H1 (cell line): ENCODE data around the gene QSOX2. TPM values are rescaled to one million over a fixed set of nuclear protein-coding genes. Genes with fewer than 3 reads are reported as not detected.

Experiments
- CTCF ChIA-PET: fragments of 300-600 bp; sonication (Branson Sonifier 250); formaldehyde crosslinking; loops from one replicate; lab custom pipeline; 2021; ENCODE audit not compliant: partially characterized antibody; lab: Charles Lee
- POLR2A ChIA-PET: fragments of 300-600 bp; sonication (Branson Sonifier 250); formaldehyde crosslinking; loops from one replicate; lab custom pipeline; 2021; ENCODE audit warnings: inconsistent platforms; ENCODE audit not compliant: partially characterized antibody; lab: Charles Lee
- DNase-seq, 2 experiments: peaks; one replicate each; pipeline versions ENCODE4 v3.0.0 to v3.0.0-alpha.2; 2010 to 2022; ENCODE audit warnings: low spot score in 2 of 2, low read depth in 1 of 2, mixed read lengths in 1 of 2
- FAIRE-seq: peaks from 2 replicates; lab custom pipeline; 2011; peaks lifted over from hg19 to GRCh38; lab: Jason Lieb, UNC
- H2AFZ ChIP-seq: 2 replicates; pipeline ENCODE4 v1.8.1; 2012; ENCODE audit warnings: low read length, inconsistent platforms
- H2AK5ac ChIP-seq: 2 replicates; pipeline ENCODE4 v1.6.1; 2013; ENCODE audit warnings: low read depth, low read length
- H2BK120ac ChIP-seq: replicated peaks from 2 replicates; pipeline ENCODE3; 2013; ENCODE audit warnings: low read depth, low read length, inconsistent platforms
- H2BK12ac ChIP-seq: 2 replicates; pipeline ENCODE4 v1.6.1; 2013; ENCODE audit warnings: low read depth, low read length
- H2BK15ac ChIP-seq: 2 replicates; pipeline ENCODE4 v1.6.1; 2013; ENCODE audit warnings: low read length
- H2BK20ac ChIP-seq: 2 replicates; pipeline ENCODE4 v1.6.1; 2013; ENCODE audit warnings: low read length
- H2BK5ac ChIP-seq: 2 replicates; pipeline ENCODE4 v1.6.1; 2013; ENCODE audit warnings: low read depth, low read length
- H3K14ac ChIP-seq: 2 replicates; pipeline ENCODE4 v1.6.1; 2013; ENCODE audit warnings: inconsistent platforms; ENCODE audit not compliant: insufficient read length
- H3K18ac ChIP-seq: 2 replicates; pipeline ENCODE4 v1.6.1; 2013; ENCODE audit warnings: low read length; ENCODE audit errors: extremely low read depth
- H3K23ac ChIP-seq: 2 replicates; pipeline ENCODE4 v1.6.1; 2013; ENCODE audit warnings: inconsistent platforms; ENCODE audit not compliant: insufficient read length
- H3K23me2 ChIP-seq: 2 replicates; pipeline ENCODE4 v1.6.1; 2013; ENCODE audit warnings: low read depth, low read length
- H3K27ac ChIP-seq: 2 replicates; pipeline ENCODE4 v1.6.1; 2011; ENCODE audit warnings: low read depth, low read length, inconsistent platforms
- H3K27me3 ChIP-seq, 4 experiments: replicated peaks in 1 of 4; 1 replicate in 1 of 4; 2 replicates in 3 of 4; pipeline versions ENCODE4 v1.6.1 to v1.8.1; 2011 to 2013; ENCODE audit warnings: low read length in 3 of 4, mild to moderate bottlenecking in 3 of 4, inconsistent platforms in 2 of 4, mixed read lengths in 2 of 4, moderate library complexity in 1 of 4; ENCODE audit not compliant: control insufficient read depth in 3 of 4, insufficient read depth in 3 of 4; ENCODE audit errors: extremely low read depth in 1 of 4
- H3K36me3 ChIP-seq, 4 experiments: 2 replicates each; pipeline versions ENCODE4 v1.6.1 to v1.8.1; 2011 to 2013; ENCODE audit warnings: mild to moderate bottlenecking in 4 of 4, low read length in 3 of 4, moderate library complexity in 2 of 4, control low read depth in 1 of 4, inconsistent platforms in 1 of 4; ENCODE audit not compliant: insufficient read depth in 4 of 4, control insufficient read depth in 2 of 4
- H3K4ac ChIP-seq: replicated peaks from 2 replicates; pipeline ENCODE3; 2013; ENCODE audit warnings: low read length, low read depth, mixed read lengths, inconsistent platforms; ENCODE audit not compliant: insufficient read length
- H3K4me1 ChIP-seq, 4 experiments: replicated peaks in 1 of 4; 1 replicate in 1 of 4; 2 replicates in 3 of 4; pipeline versions ENCODE4 v1.6.1 to v1.8.1; 2011 to 2013; ENCODE audit warnings: low read length in 3 of 4, inconsistent platforms in 2 of 4, mixed read lengths in 1 of 4; ENCODE audit not compliant: insufficient read depth in 4 of 4, control insufficient read depth in 3 of 4
- H3K4me2 ChIP-seq, 2 experiments: 2 replicates each; pipeline versions ENCODE4 v1.6.1 to v1.8.1; 2011 to 2013; ENCODE audit warnings: low read depth in 2 of 2, low read length in 2 of 2, control low read depth in 1 of 2, inconsistent platforms in 1 of 2, mild to moderate bottlenecking in 1 of 2; ENCODE audit not compliant: insufficient read depth in 1 of 2
- H3K4me3 ChIP-seq, 4 experiments: fragments of 200-600, 300-600 bp in 1 of 4; sonication (generic), shearing (Covaris generic), sonication (Bioruptor Twin) in 1 of 4; 2 replicates each; pipeline versions ENCODE4 v1.5.1 to v1.8.1; 2011 to 2016; ENCODE audit warnings: low read length in 4 of 4, low read depth in 3 of 4, control low read depth in 2 of 4, inconsistent platforms in 2 of 4, mild to moderate bottlenecking in 2 of 4, mixed read lengths in 1 of 4, moderate library complexity in 1 of 4; ENCODE audit not compliant: insufficient read depth in 2 of 4; ENCODE audit errors: extremely low read depth in 1 of 4
- H3K56ac ChIP-seq: replicated peaks from 2 replicates; pipeline ENCODE3; 2013; ENCODE audit warnings: low read depth, mild to moderate bottlenecking, mixed read lengths, low read length, inconsistent platforms; ENCODE audit not compliant: insufficient read length
- H3K79me1 ChIP-seq: 2 replicates; pipeline ENCODE4 v1.6.1; 2013; ENCODE audit warnings: low read depth, low read length, control low read depth
- H3K79me2 ChIP-seq, 2 experiments: 2 replicates each; pipeline versions ENCODE4 v1.6.1 to v1.8.1; 2012 to 2013; ENCODE audit warnings: low read length in 2 of 2, mild to moderate bottlenecking in 2 of 2, inconsistent platforms in 1 of 2; ENCODE audit not compliant: insufficient read depth in 2 of 2, control insufficient read depth in 1 of 2
- H3K9ac ChIP-seq, 4 experiments: replicated peaks in 1 of 4; 1 replicate in 1 of 4; 2 replicates in 3 of 4; pipeline versions ENCODE4 v1.6.1 to v1.8.1; 2011 to 2013; ENCODE audit warnings: low read depth in 3 of 4, low read length in 3 of 4, control low read depth in 2 of 4, mild to moderate bottlenecking in 2 of 4, moderate library complexity in 2 of 4, inconsistent platforms in 1 of 4; ENCODE audit errors: extremely low read depth in 1 of 4
- H3K9me3 ChIP-seq, 2 experiments: 2 replicates each; pipeline versions ENCODE4 v1.6.1 to v1.8.1; 2012 to 2013; ENCODE audit warnings: mild to moderate bottlenecking in 2 of 2, moderate library complexity in 2 of 2, control low read depth in 1 of 2, inconsistent platforms in 1 of 2, low read depth in 1 of 2, low read length in 1 of 2, mixed read lengths in 1 of 2; ENCODE audit not compliant: insufficient read depth in 2 of 2
- H4K20me1 ChIP-seq, 2 experiments: replicated peaks in 1 of 2; 2 replicates each; pipeline versions ENCODE3 to v1.8.1; 2011 to 2013; ENCODE audit warnings: inconsistent platforms in 2 of 2, low read length in 2 of 2, mild to moderate bottlenecking in 1 of 2; ENCODE audit not compliant: insufficient read depth in 2 of 2, control insufficient read depth in 1 of 2
- H4K5ac ChIP-seq: 2 replicates; pipeline ENCODE4 v1.6.1; 2013; ENCODE audit warnings: low read length, low read depth, mixed read lengths, inconsistent platforms; ENCODE audit not compliant: insufficient read length
- H4K8ac ChIP-seq: 2 replicates; pipeline ENCODE4 v1.8.0; 2013; ENCODE audit warnings: mild to moderate bottlenecking, moderate library complexity, low read length, inconsistent platforms; ENCODE audit not compliant: insufficient read depth; ENCODE audit errors: extremely low read depth
- H4K91ac ChIP-seq: replicated peaks from 2 replicates; pipeline ENCODE3; 2013; ENCODE audit warnings: low read length, mixed read lengths, inconsistent platforms; ENCODE audit not compliant: insufficient read length
- ASH2L ChIP-seq: fragments of 200-600, 300-600 bp; sonication (generic); IDR thresholded peaks from one replicate; pipeline ENCODE4 v1.7.1; 2017; ENCODE audit warnings: low read length
- BRCA1 ChIP-seq: IDR thresholded peaks from 2 replicates; pipeline ENCODE4 v1.6.1; 2012; ENCODE audit warnings: low read depth, low read length, improper control_type of control experiment
- CHD2 ChIP-seq: IDR thresholded peaks from 2 replicates; pipeline ENCODE4 v1.6.1; 2012; ENCODE audit warnings: low read length, improper control_type of control experiment
- HDAC6 ChIP-seq: IDR thresholded peaks from one replicate; pipeline ENCODE4 v1.7.1; 2012; ENCODE audit warnings: low read depth, mild to moderate bottlenecking, inconsistent platforms, low read length, moderate library complexity
- PHF8 ChIP-seq: fragments of 200-600 bp; sonication (generic); conservative IDR thresholded peaks from 2 replicates; pipeline ENCODE4 v1.7.1; 2012; ENCODE audit warnings: low read depth, mild to moderate bottlenecking, inconsistent platforms, low read length, moderate library complexity
- RNF2 ChIP-seq: fragments of 200-900, 300-1000 bp; sonication (generic); IDR thresholded peaks from 2 replicates; pipeline ENCODE4 v1.7.1; 2016; ENCODE audit warnings: borderline replicate concordance, low read depth, mild to moderate bottlenecking, antibody characterized with exemption, low read length; ENCODE audit not compliant: poor library complexity, severe bottlenecking; ENCODE audit errors: missing control alignments
- RXRA ChIP-seq: IDR thresholded peaks from 2 replicates; pipeline ENCODE4 v1.6.1; 2011; ENCODE audit warnings: low read depth, mild to moderate bottlenecking, low read length, moderate library complexity; ENCODE audit not compliant: insufficient read depth
- SAP30 ChIP-seq: fragments of 300-600 bp; sonication (generic); IDR thresholded peaks from 2 replicates; pipeline ENCODE4 v1.7.1; 2012; ENCODE audit warnings: low read length, moderate library complexity, mild to moderate bottlenecking, inconsistent platforms; ENCODE audit not compliant: insufficient read depth, insufficient replicate concordance
- TAF1 ChIP-seq: IDR thresholded peaks from 2 replicates; pipeline ENCODE4 v1.6.1; 2011; ENCODE audit warnings: mild to moderate bottlenecking, low read depth, low read length
- TCF12 ChIP-seq: IDR thresholded peaks from 2 replicates; pipeline ENCODE4 v1.6.1; 2011; ENCODE audit warnings: low read depth, mild to moderate bottlenecking, low read length
- WGBS, 2 experiments: shearing (Covaris generic) in 1 of 2; methylation state at CpG; one replicate each; pipeline versions ENCODE4 v1.1.6 to v1.1.7; 2013 to 2015; ENCODE audit warnings: low lambda C conversion rate in 2 of 2, mixed read lengths in 2 of 2, inconsistent platforms in 1 of 2, low coverage in 1 of 2, missing lambda C conversion rate in 1 of 2; ENCODE audit not compliant: insufficient replicate concordance in 2 of 2, insufficient coverage in 1 of 2, insufficient read length in 1 of 2; ENCODE audit errors: extremely low coverage in 1 of 2, missing lambda C conversion rate in 1 of 2; 5-methylcytosine and 5-hydroxymethylcytosine counted together
- polyA plus RNA-seq, 7 experiments: library from polyadenylated mRNA; depleted of rRNA in 3 of 7; stranded (reverse) in 5 of 7; unstranded in 2 of 7; fragments of >200 nt in 5 of 7; fragments of 200-250 nt in 2 of 7; gene quantifications; 1 replicate in 5 of 7; 2 replicates in 1 of 7; 4 replicates in 1 of 7; pipeline versions ENCODE4 v1.2.1 to v1.2.3, GENCODE V29; 2011 to 2013; ENCODE audit warnings: missing spikeins in 2 of 7, mixed read lengths in 2 of 7
- total RNA-seq: library from RNA; stranded (reverse); fragmentation: NEBNext Ultra II Directional; extraction: Animal tissue kit (Norgen Biotek cat#: 25700); gene quantifications from 2 replicates; pipeline ENCODE4 v1.2.1, GENCODE V29; 2021

The QSOX2 gene
- total and polyA plus RNA-seq, 2 of the 8 experiments (the other 6 are each of a cell fraction or from before 2014, with no cell fraction given), result 18.0 to 28.6 TPM

- Histone ChIP-seq H4K5ac (no peak overlapping the region), H4K91ac (no peak overlapping the region), H3K79me1 (peaks cover 12% of the 10 kb centered on the region), H2AK5ac (no peak overlapping the region), H3K4me3 (peak overlapping the region; percentile 81 to 96 (median 87)), H2AFZ (no peak overlapping the region), H2BK12ac (no peak overlapping the region), H3K23ac (no peak overlapping the region), H2BK5ac (no peak overlapping the region), H4K8ac (peak overlapping the region; percentile 3; the same call in 1 of the 2 replicates), H4K20me1 (peaks cover 18 to 28% of the 10 kb centered on the region in 2 experiments), H3K4me2 (peak overlapping the region; percentile 86 to 98), H2BK20ac (no peak overlapping the region), H3K56ac (no peak overlapping the region), H2BK120ac (no peak overlapping the region), H3K9ac (peak overlapping the region; percentile 51 to 89 (median 61); a peak in 6 of 7 replicates), H3K36me3 (peaks cover 0 to 3% (median 1%) of the 10 kb centered on the region in 4 experiments; a peak in 2 of 8 replicates), H3K4me1 (peaks cover 3 to 21% (median 13%) of the 10 kb centered on the region in 4 experiments), H2BK15ac (no peak overlapping the region), H3K18ac (no peak overlapping the region), H3K27ac (no peak overlapping the region), H3K9me3 (no peaks in the 10 kb centered on the region), H3K79me2 (peaks cover 9 to 52% of the 10 kb centered on the region in 2 experiments), H3K23me2 (no peaks in the 10 kb centered on the region; the same call in 1 of the 2 replicates), H3K27me3 (peaks cover 0 to 7% (median 1%) of the 10 kb centered on the region in 4 experiments; a peak in 4 of 7 replicates), H3K14ac (no peak overlapping the region), H3K4ac (no peak overlapping the region)
- WGBS, 2 experiments, result 7% methylated on average over 6 of the region's 6 CpGs; no CpG with 5 or more reads in 1 of the 2 experiments
- ChIA-PET CTCF (interaction anchor here (1.2 kb wide), 1 partner anchor 240 kb away, joined by 3 read pairs; no protein-coding TSS in a partner anchor), POLR2A (interaction anchor here (0.9 to 1.4 kb wide), 4 partner anchors 9 to 22 kb away, joined by 3 to 5 read pairs (median 4); no protein-coding TSS in a partner anchor)
- DNase-seq (no peak), FAIRE-seq (no peak)
- no peak for TF ChIP-seq BRCA1
- no peak for TF ChIP-seq HDAC6
- TF ChIP-seq PHF8, result no peak
- TF ChIP-seq TAF1, result no peak
- TF ChIP-seq SAP30, result no peak
- no peak for TF ChIP-seq RXRA
- no peak for TF ChIP-seq RNF2
- TF ChIP-seq CHD2, result no peak
- TF ChIP-seq ASH2L, result no peak
- TF ChIP-seq TCF12, result no peak
Observed at GRCh38 chr9:136244969-136245218, 718 bp downstream of the QSOX2 start.
